ENCODE results near the gene MAP4.

Gene MAP4

GRCh38 chr3:47863391-47864128 lies 152.7 kb downstream of the MAP4 start:
- DNase-seq (ENCODE audit: low spot score) = no peak

GRCh38 chr3:47859956-47860605 lies 156.1 kb downstream of the MAP4 start:
- DNase-seq (ENCODE audit: low spot score) = no peak

DNA sequence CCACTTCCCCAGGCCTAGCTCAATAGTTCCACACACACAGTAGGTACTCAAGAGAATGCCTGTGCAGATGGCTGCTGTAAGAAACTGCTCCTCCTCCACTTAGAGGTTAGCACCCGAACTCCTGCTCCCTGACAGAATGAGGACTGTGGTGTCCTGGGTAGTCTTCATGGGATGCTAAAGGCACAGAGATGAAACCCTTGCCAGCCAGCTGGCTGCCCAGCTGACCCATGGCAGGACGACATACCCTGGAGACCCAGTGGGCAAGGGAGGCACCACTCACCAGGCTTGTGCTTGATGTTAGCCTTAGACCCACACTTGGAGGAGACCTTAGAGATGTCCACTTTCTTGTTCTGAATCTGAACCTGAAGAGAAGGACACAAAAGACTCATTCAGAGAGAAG lies 159.1 kb downstream of the MAP4 start:
- DNase-seq (ENCODE audit: low spot score) = no peak

GRCh38 chr3:47856669-47857068 lies 159.5 kb downstream of the MAP4 start:
- no peak for DNase-seq (ENCODE audit: low spot score)

GRCh38 chr3:47855461-47856383 lies 160.5 kb downstream of the MAP4 start:
- DNase-seq (ENCODE audit: low spot score) = no peak

GRCh38 chr3:47854720-47855455 lies 161.3 kb downstream of the MAP4 start:
- DNase-seq (ENCODE audit: low spot score) = no peak

GRCh38 chr3:47854267-47854666 lies 161.9 kb downstream of the MAP4 start:
- no peak for DNase-seq (ENCODE audit: low spot score)

GRCh38 chr3:47852604-47853602 lies 163.3 kb downstream of the MAP4 start:
- no peak for DNase-seq (ENCODE audit: low spot score)

DNA sequence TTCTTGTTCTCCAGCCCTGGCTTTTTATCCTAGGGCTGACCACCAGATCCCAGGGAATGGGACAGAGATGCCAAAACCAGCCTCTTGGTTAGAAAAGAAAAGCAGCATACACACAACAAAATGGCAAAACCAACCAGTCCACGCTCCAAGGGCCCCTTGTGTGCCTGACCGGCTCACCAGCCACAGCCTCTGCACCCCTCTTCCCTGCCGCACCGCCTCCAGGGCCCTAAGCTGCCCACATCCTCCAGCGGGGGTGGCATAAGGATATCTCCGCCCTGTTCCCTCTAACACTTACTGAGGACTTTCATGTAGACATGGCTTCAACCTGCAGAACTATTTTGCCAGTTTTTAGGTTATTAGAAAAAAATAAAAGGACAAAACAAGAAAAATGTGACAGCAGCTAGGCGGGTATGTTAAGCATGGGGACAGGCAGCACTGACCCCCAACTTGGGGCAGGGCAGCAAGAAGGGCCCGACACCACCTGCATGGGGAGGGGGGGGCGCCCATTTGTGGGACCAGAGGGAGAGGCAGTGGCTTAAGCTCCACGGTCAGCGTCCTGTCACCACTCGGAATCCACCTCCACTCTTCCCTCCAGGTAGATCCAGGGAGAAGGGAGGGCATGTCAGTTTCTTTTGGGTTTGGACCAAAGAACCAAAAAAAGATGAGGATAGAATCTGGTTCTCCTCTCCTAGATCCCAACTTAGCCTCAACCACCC lies 164.2 kb downstream of the MAP4 start:
- no peak for DNase-seq (ENCODE audit: low spot score)

DNA sequence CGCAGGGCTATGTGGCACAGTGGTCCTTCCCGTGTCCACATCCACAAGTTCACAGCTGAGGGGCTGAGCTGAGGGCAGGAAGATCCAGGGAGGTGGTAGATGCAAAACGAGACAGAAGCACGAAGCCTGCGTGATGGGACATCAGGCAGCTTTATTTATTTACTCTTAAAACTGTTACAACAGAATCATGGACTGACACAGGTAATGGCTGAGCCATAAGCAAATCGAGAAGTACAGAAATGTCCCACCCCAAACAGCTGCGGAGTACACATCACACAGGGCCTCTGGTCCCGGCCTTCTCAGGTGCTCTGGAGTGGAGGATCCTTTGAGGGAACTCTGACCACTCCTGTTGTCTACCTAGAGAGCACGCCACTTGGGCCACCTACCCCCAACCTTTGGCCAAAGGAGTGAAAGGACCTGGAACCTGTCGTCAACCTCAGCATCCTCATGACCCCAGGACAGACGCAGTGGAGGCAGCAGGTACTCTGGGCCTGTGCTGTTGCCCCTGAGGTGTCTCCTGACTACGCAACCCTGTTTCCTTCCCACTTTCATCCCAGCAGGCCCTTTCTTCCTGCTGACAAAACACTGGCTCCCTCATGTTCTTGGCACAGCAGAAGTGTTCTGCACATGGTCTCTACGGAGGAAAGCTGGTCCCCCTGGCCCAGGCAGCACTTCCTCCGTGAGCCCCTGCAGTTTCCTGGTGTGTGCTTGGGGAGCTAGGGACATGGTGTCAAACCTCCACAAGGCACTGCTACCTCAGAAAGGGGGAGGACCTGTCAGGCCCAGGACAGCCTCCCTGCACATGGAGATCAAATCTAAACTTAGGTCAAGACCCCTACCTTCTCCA lies 165.4 kb downstream of the MAP4 start:
- DNase-seq (ENCODE audit: low spot score) = no peak

DNA sequence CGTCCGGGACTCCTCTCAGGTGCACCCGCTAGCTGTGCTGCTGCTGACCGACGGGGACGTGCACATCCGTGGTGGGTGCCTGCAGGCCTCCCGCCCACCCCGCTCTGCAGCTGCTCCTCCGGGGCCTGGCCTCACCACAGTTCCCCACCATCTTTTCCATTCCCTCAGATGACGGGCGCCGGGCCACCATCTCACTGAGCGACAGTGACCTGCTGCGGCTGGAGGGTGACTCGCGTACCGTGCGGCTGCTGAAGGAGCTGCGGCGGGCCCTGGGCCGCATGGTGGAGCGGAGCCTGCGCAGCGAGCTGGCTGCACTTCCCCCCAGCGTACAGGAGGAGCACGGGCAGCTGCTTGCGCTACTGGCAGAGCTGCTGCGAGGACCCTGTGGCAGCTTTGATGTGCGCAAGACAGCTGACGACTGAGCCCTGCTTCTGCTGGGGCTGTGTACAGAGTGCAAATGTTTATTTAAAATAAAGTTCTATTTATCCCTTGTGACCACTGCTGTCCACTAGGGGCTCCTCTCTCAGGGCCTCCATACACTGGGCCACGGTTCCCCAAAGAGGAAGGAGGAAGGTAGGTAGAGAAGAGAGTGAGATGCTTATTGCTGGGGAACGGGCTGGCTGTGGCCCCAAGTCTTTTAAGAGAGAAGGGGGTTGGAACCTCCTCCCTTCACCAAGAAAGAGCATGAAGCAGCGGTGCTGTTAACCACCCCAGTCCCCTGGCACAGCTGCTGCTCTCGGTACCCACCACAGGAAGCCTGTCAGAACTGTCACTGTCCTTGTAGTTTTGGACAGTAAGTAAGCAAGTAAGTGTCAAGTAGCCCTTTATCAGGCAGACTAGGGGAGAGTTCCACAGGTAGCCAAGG lies 166.3 kb downstream of the MAP4 start:
- DNase-seq (ENCODE audit: low spot score) = no peak

DNA sequence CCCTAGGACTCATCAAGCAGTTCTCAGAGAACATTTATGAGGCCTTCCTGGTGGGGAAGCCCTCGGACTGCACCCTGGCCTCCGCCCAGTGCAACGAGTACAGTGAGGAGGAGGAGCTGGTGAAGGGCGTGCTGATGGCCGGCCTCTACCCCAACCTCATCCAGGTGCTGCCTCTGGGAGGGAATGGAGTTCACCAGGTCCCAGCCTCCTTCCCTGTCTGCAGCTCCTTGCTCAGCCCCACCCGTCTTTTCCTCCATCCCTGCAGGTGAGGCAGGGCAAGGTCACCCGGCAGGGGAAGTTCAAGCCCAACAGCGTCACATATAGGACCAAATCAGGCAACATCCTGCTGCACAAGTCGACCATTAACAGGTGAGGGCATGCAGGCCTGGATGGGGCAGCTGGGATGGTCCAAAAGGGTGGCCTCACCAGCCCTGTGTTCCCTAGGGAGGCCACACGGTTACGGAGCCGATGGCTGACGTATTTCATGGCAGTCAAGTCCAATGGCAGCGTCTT lies 167.0 kb downstream of the MAP4 start:
- no peak for DNase-seq (ENCODE audit: low spot score)

- no peak for DNase-seq (ENCODE audit: low spot score)
These were observed 167.6 kb downstream of the MAP4 start for GRCh38 chr3:47848599-47849117.

- no peak for DNase-seq (ENCODE audit: low spot score)
These were observed 168.3 kb downstream of the MAP4 start for GRCh38 chr3:47847801-47848518.

GRCh38 chr3:47847260-47847659 lies 169.0 kb downstream of the MAP4 start:
- DNase-seq (ENCODE audit: low spot score) = no peak

DNA sequence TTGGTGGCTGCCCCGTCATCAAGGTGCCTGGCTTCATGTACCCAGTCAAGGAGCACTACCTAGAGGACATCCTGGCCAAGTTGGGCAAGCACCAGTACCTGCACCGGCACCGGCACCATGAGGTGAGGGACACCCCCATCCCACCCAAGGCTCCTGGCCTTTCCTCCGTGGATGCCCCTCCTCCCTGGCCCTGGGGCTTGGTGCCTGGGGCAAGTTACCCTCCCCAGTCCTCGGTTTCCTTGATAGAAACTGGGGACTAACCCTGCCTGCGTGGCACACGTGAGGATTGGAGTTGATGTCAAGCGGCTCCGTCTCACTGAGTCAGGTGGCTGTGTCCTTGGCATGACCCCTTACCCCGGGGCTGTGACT lies 169.4 kb downstream of the MAP4 start:
- no peak for DNase-seq (ENCODE audit: low spot score)
